ENCODE data around the gene NBPF4.

DNA sequence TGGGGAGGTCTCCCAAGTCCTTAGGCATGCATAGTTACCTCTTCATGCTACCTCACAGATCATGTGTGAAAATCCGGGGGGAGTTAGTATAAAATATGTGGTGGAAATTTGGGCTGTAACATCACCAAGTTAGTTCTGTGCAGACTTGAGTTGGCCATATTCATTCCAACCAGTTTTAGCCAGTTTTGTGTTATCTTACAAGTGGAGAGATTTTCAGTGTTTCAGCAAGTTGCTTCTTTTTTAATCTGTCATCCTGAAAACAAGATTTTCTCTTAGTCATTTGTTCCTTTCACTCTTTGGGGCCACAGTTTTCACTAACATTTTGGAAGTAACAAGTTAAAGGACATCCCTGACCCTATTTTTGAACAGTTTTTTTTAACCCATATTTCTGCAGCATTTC lies 55.1 kb downstream of the NBPF4 start:
- TF ChIP-seq POLR2A (IDR thresholded peaks at IDR 0.05; ENCODE audit: low read depth, low read length) = no peak
- TF ChIP-seq POLR2AphosphoS5 (IDR thresholded peaks at IDR 0.05; ENCODE audit: low read depth, low read length) = no peak
- no peak for TF ChIP-seq TAF1 (IDR thresholded peaks at IDR 0.05; ENCODE audit: low read depth, low read length)

Measured in GM12891 (cell line).